SK-N-SH treated with all-trans-retinoic acid at 6 μM for 48 hours (cell line): Measurements from ENCODE around the gene GAPVD1.

Experiments
- ATAC-seq: fragments of 200-7000 bp; cut with Tn5 transposase; 3 replicates; pipeline ENCODE4 v1.9.1; 2020; ENCODE audit warnings: mild to moderate bottlenecking, moderate library complexity
- ARNTL ChIP-seq: fragments of 450-650 bp; formaldehyde crosslinking; IDR thresholded peaks from 2 replicates; pipeline ENCODE4 v1.5.0; 2020; ENCODE audit warnings: low read depth, mild to moderate bottlenecking, moderate library complexity, borderline replicate concordance
- BACH2 ChIP-seq: fragments of 250-450 bp; sonication (Bioruptor Pico); IDR thresholded peaks from 2 replicates; pipeline ENCODE4 v1.9.0; 2021; ENCODE audit warnings: mild to moderate bottlenecking, borderline replicate concordance
- CREB5 ChIP-seq: fragments of 250-450 bp; sonication (Bioruptor Pico); IDR thresholded peaks from 2 replicates; pipeline ENCODE4 v1.5.1; 2020; ENCODE audit warnings: low read depth, mild to moderate bottlenecking, moderate library complexity
- CSDC2 ChIP-seq: fragments of 250-450 bp; sonication (Bioruptor Pico); IDR thresholded peaks from 2 replicates; pipeline ENCODE4 v1.5.0; 2020; ENCODE audit warnings: mild to moderate bottlenecking, moderate library complexity
- CSRNP3 ChIP-seq: fragments of 250-450 bp; sonication (Bioruptor Pico); IDR thresholded peaks from 2 replicates; pipeline ENCODE4 v1.5.1; 2021; ENCODE audit warnings: mild to moderate bottlenecking, moderate library complexity
- GLIS3 ChIP-seq: fragments of 250-450 bp; sonication (Bioruptor Pico); IDR thresholded peaks from 2 replicates; pipeline ENCODE4 v1.5.0; 2020; ENCODE audit warnings: mild to moderate bottlenecking, moderate library complexity
- ISL1 ChIP-seq: fragments of 250-450 bp; sonication (Bioruptor Pico); IDR thresholded peaks from 2 replicates; pipeline ENCODE4 v2.1.2; 2022; ENCODE audit warnings: mild to moderate bottlenecking, moderate library complexity
- OSR1 ChIP-seq: fragments of 250-450 bp; sonication (Bioruptor Pico); IDR thresholded peaks from 2 replicates; pipeline ENCODE4 v1.8.0; 2022; ENCODE audit warnings: moderate library complexity, mild to moderate bottlenecking, inconsistent platforms
- PATZ1 ChIP-seq: fragments of 250-450 bp; sonication (Bioruptor Pico); IDR thresholded peaks from 2 replicates; pipeline ENCODE4 v1.8.0; 2020; ENCODE audit warnings: mild to moderate bottlenecking, moderate library complexity, borderline replicate concordance
- POU6F1 ChIP-seq: fragments of 250-450 bp; sonication (Bioruptor Pico); IDR thresholded peaks from 2 replicates; pipeline ENCODE4 v1.8.0; 2021; ENCODE audit warnings: low read depth, mild to moderate bottlenecking, moderate library complexity, borderline replicate concordance
- PPARA ChIP-seq: fragments of 250-450 bp; sonication (Bioruptor Pico); IDR thresholded peaks from 2 replicates; pipeline ENCODE4 v1.5.0; 2020; ENCODE audit warnings: mild to moderate bottlenecking, borderline replicate concordance
- RARB ChIP-seq: fragments of 250-450 bp; sonication (Bioruptor Pico); IDR thresholded peaks from 2 replicates; pipeline ENCODE4 v1.8.0; 2021; ENCODE audit warnings: mild to moderate bottlenecking, moderate library complexity
- TCF4 ChIP-seq: fragments of 250-450 bp; sonication (Bioruptor Pico); IDR thresholded peaks from 2 replicates; pipeline ENCODE4 v1.8.0; 2021; ENCODE audit warnings: mild to moderate bottlenecking, moderate library complexity, borderline replicate concordance
- TOX ChIP-seq: fragments of 250-450 bp; sonication (Bioruptor Pico); IDR thresholded peaks from 2 replicates; pipeline ENCODE4 v1.8.0; 2021; ENCODE audit warnings: mild to moderate bottlenecking, moderate library complexity, borderline replicate concordance
- TSHZ2 ChIP-seq: fragments of 250-450 bp; sonication (Bioruptor Pico); IDR thresholded peaks from 2 replicates; pipeline ENCODE4 v1.5.0; 2020; ENCODE audit warnings: mild to moderate bottlenecking, moderate library complexity
- ZC3H10 ChIP-seq: fragments of 250-450 bp; sonication (Bioruptor Pico); IDR thresholded peaks from 2 replicates; pipeline ENCODE4 v1.5.1; 2021; ENCODE audit warnings: mild to moderate bottlenecking, moderate library complexity
- ZFP3 ChIP-seq: fragments of 250-450 bp; sonication (Bioruptor Pico); IDR thresholded peaks from 2 replicates; pipeline ENCODE4 v1.5.0; 2020; ENCODE audit warnings: mild to moderate bottlenecking, moderate library complexity
- ZFP30 ChIP-seq: fragments of 450-650 bp; formaldehyde crosslinking; IDR thresholded peaks from 2 replicates; pipeline ENCODE4 v1.5.0; 2022; ENCODE audit warnings: mild to moderate bottlenecking, moderate library complexity
- ZNF565 ChIP-seq: fragments of 450-650 bp; formaldehyde crosslinking; conservative IDR thresholded peaks from 2 replicates; pipeline ENCODE4 v1.5.0; 2020; ENCODE audit warnings: low read depth, mild to moderate bottlenecking, moderate library complexity
- ZNF70 ChIP-seq: fragments of 450-650 bp; formaldehyde crosslinking; IDR thresholded peaks from 2 replicates; pipeline ENCODE4 v1.5.0; 2020; ENCODE audit warnings: mild to moderate bottlenecking, moderate library complexity
- ZNF8 ChIP-seq: fragments of 450-650 bp; formaldehyde crosslinking; IDR thresholded peaks from 2 replicates; pipeline ENCODE4 v1.5.0; 2020; ENCODE audit warnings: mild to moderate bottlenecking, moderate library complexity

Gene GAPVD1

GRCh38 chr9:125397736-125398135, 136.1 kb downstream of the GAPVD1 start:
- no peak for ATAC-seq
- TF ChIP-seq TCF4 (CRISPR knock-in tag) (no peak), ZFP30 (CRISPR knock-in tag) (no peak), PPARA (CRISPR knock-in tag) (no peak), CSRNP3 (no peak), ZC3H10 (CRISPR knock-in tag) (no peak), TOX (CRISPR knock-in tag) (no peak), ZNF70 (CRISPR knock-in tag) (no peak), GLIS3 (no peak), ZFP3 (CRISPR knock-in tag) (no peak), BACH2 (no peak), TSHZ2 (CRISPR knock-in tag) (no peak), CREB5 (no peak), PATZ1 (CRISPR knock-in tag) (no peak), ISL1 (CRISPR knock-in tag) (no peak), ARNTL (CRISPR knock-in tag) (no peak), POU6F1 (CRISPR knock-in tag) (no peak)

GRCh38 chr9:125398243-125398642, 136.6 kb downstream of the GAPVD1 start:
- ATAC-seq, result no peak
- TF ChIP-seq OSR1 (CRISPR knock-in tag) (no peak), ISL1 (CRISPR knock-in tag) (no peak), CSDC2 (CRISPR knock-in tag) (no peak), PPARA (CRISPR knock-in tag) (no peak), RARB (CRISPR knock-in tag) (no peak), CREB5 (no peak), ARNTL (CRISPR knock-in tag) (no peak), ZFP3 (CRISPR knock-in tag) (no peak), TCF4 (CRISPR knock-in tag) (no peak), ZNF565 (CRISPR knock-in tag) (no peak), CSRNP3 (no peak), ZFP30 (CRISPR knock-in tag) (no peak), ZC3H10 (CRISPR knock-in tag) (no peak), ZNF8 (no peak), GLIS3 (no peak)
